ENCODE results near the gene KIAA1328. TPM values are rescaled to one million over a fixed set of nuclear protein-coding genes. Genes with fewer than 3 reads are reported as not detected.
A peak's percentile ranks its signal among the peaks of the same experiment; 100 is the strongest.

The KIAA1328 gene
- total RNA-seq, 4 donors from 2014 or later = 21.2 to 26.6 (median 24.8) TPM

GRCh38 chr18:36934884-36935283, 106.0 kb downstream of the KIAA1328 start:
- H3K27ac ChIP-seq = no peak overlapping the region
- H3K36me3 ChIP-seq = no peaks in the 10 kb centered on the region
- no peak for TF ChIP-seq CTCF (IDR thresholded peaks at IDR 0.05)
- no peak for TF ChIP-seq POLR2A (IDR thresholded peaks at IDR 0.05)
- H3K9me3 ChIP-seq = no peaks in the 10 kb centered on the region
- H3K4me1 ChIP-seq = no peaks in the 10 kb centered on the region
- intact Hi-C loops (cut with DNase I) = no loop called here
- no peaks in the 10 kb centered on the region for H3K27me3 ChIP-seq
- no peak overlapping the region for H3K4me3 ChIP-seq (replicated peaks in 1 of 3)
- 74 to 82% methylated on average over 1 of the region's 1 CpG for WGBS, 2 donors
- DNase-seq = no peak

- intact Hi-C loops (cut with DNase I) = no loop called here
- H3K4me3 ChIP-seq (replicated peaks in 1 of 3) = no peak overlapping the region
- H3K36me3 ChIP-seq = no peaks in the 10 kb centered on the region
- no peaks in the 10 kb centered on the region for H3K27me3 ChIP-seq
- DNase-seq = no peak
- 57 to 58% methylated on average over 6 of the region's 6 CpGs for WGBS, 2 donors
- H3K9me3 ChIP-seq = no peaks in the 10 kb centered on the region
- no peak overlapping the region for H3K27ac ChIP-seq
- no peaks in the 10 kb centered on the region for H3K4me1 ChIP-seq
- peak in 2 of 6 experiments; percentile 7 to 16 for TF ChIP-seq CTCF (IDR thresholded peaks at IDR 0.05)
- no peak for TF ChIP-seq POLR2A (IDR thresholded peaks at IDR 0.05)
Observed at GRCh38 chr18:36942264-36942663, 113.3 kb downstream of the KIAA1328 start.

GRCh38 chr18:36947820-36948348, 119.0 kb downstream of the KIAA1328 start:
- Histone ChIP-seq H3K4me1 (peaks cover 0 to 3% of the 10 kb centered on the region in 2 donors), H3K4me3 (replicated peaks in 1 of 3) (no peak overlapping the region), H3K9me3 (no peaks in the 10 kb centered on the region), H3K36me3 (no peaks in the 10 kb centered on the region), H3K27ac (no peak overlapping the region), H3K27me3 (no peaks in the 10 kb centered on the region)
- WGBS, 2 donors = 69 to 78% methylated on average over 6 of the region's 6 CpGs
- TF ChIP-seq CTCF (IDR thresholded peaks at IDR 0.05) (no peak), POLR2A (IDR thresholded peaks at IDR 0.05) (no peak)
- no peak for DNase-seq
- intact Hi-C loops (cut with DNase I) = no loop called here

- H3K4me1 ChIP-seq = peaks cover 0 to 3% of the 10 kb centered on the region in 2 donors
- 65 to 68% methylated on average over 4 of the region's 4 CpGs for whole genome bisulfite sequencing, 2 donors
- TF ChIP-seq POLR2A (IDR thresholded peaks at IDR 0.05) (no peak), CTCF (IDR thresholded peaks at IDR 0.05) (no peak)
- no peaks in the 10 kb centered on the region for H3K9me3 ChIP-seq
- no peaks in the 10 kb centered on the region for H3K36me3 ChIP-seq
- H3K27ac ChIP-seq = no peak overlapping the region
- H3K27me3 ChIP-seq = no peaks in the 10 kb centered on the region
- intact Hi-C loops (cut with DNase I) = no loop called here
- no peak overlapping the region for H3K4me3 ChIP-seq (replicated peaks in 1 of 3)
- DNase-seq = no peak
Observed at GRCh38 chr18:36950282-36950681, 121.4 kb downstream of the KIAA1328 start.

- Histone ChIP-seq H3K4me1 (peaks cover 0 to 3% of the 10 kb centered on the region in 2 donors), H3K9me3 (no peaks in the 10 kb centered on the region), H3K4me3 (replicated peaks in 1 of 3) (no peak overlapping the region), H3K36me3 (no peaks in the 10 kb centered on the region), H3K27me3 (no peaks in the 10 kb centered on the region), H3K27ac (no peak overlapping the region)
- DNase-seq = no peak
- TF ChIP-seq POLR2A (IDR thresholded peaks at IDR 0.05) = no peak
- 37 to 38% methylated on average over 2 of the region's 2 CpGs for WGBS, 2 donors
- intact Hi-C loops (cut with DNase I) = no loop called here
Observed at GRCh38 chr18:36950960-36951359, 122.0 kb downstream of the KIAA1328 start.
